HCT116 (cell line): Measurements from ENCODE around the gene NPC2. TPM values are rescaled to one million over a fixed set of nuclear protein-coding genes. Genes with fewer than 3 reads are reported as not detected.

Experiments
- ATAC-seq: fragments of 200-7000 bp; cut with Tn5 transposase; 2 replicates; pipeline ENCODE4 v1.9.1; 2020; ENCODE audit warnings: mild to moderate bottlenecking, moderate library complexity
- BruUV-seq: library from RNA; stranded (reverse); fragments of 400-500 nt; replicated peaks from 2 replicates; lab custom pipeline; 2021; lab: Mats Ljungman, UMichigan
- CTCF ChIA-PET: fragments of 300-600 bp; sonication (Branson Sonifier 250); formaldehyde crosslinking; loops from one replicate; lab custom pipeline; 2021; ENCODE audit warnings: antibody characterized with exemption; lab: Charles Lee
- POLR2A ChIA-PET: fragments of 300-600, 350-600 bp; sonication (Branson Sonifier 250); formaldehyde crosslinking; loops from one replicate; lab custom pipeline; 2021; ENCODE audit warnings: antibody characterized with exemption; lab: Charles Lee
- RAD21 ChIA-PET, 2 experiments: fragments of 300-600 bp; sonication (Branson Sonifier 250); formaldehyde crosslinking; loops; one replicate each; lab custom pipeline; 2023; ENCODE audit warnings: low total read pairs in 2 of 2; ENCODE audit not compliant: uncharacterized antibody in 2 of 2, unreplicated experiment in 2 of 2, low non-redundant PET in 1 of 2; lab: Charles Lee
- DNase-seq: peaks from one replicate; pipeline ENCODE4 v3.0.0-alpha.2; 2010; ENCODE audit warnings: low read depth, low spot score
- H2AFZ ChIP-seq: fragments of 200-600 bp; shearing (Covaris generic), sonication (generic); 2 replicates; pipeline ENCODE4 v1.6.1; 2017; ENCODE audit warnings: low read depth, mixed run types, mixed read lengths, antibody characterized with exemption, low read length; ENCODE audit not compliant: poor library complexity, severe bottlenecking
- H3K27ac ChIP-seq: 2 replicates; pipeline ENCODE4 v1.5.1; 2012; ENCODE audit warnings: low read depth, low read length
- H3K27me3 ChIP-seq: fragments of 200-600 bp; sonication (generic); 2 replicates; pipeline ENCODE4 v1.6.1; 2016; ENCODE audit warnings: mixed run types, low read length, mixed read lengths; ENCODE audit not compliant: insufficient read depth
- H3K36me3 ChIP-seq, 2 experiments: fragments of 200-500 bp in 1 of 2; fragments of 200-600 bp in 1 of 2; sonication (Bioruptor generic) in 1 of 2; sonication (generic) in 1 of 2; 2 replicates each; pipeline versions ENCODE4 v1.5.1 to v1.6.1; 2014 to 2016; ENCODE audit warnings: low read length in 2 of 2, inconsistent platforms in 1 of 2, mixed read lengths in 1 of 2, mixed run types in 1 of 2; ENCODE audit not compliant: insufficient read depth in 2 of 2, control insufficient read depth in 1 of 2
- H3K4me1 ChIP-seq, 2 experiments: fragments of 200-600 bp in 1 of 2; sonication (generic) in 1 of 2; 2 replicates each; pipeline versions ENCODE4 v1.5.1 to v1.6.1; 2012 to 2017; ENCODE audit warnings: low read length in 2 of 2, inconsistent platforms in 1 of 2, mild to moderate bottlenecking in 1 of 2, mixed read lengths in 1 of 2, mixed run types in 1 of 2, moderate library complexity in 1 of 2; ENCODE audit not compliant: insufficient read depth in 2 of 2, control insufficient read depth in 1 of 2
- H3K4me2 ChIP-seq: fragments of 200-600 bp; sonication (generic); 2 replicates; pipeline ENCODE4 v1.6.1; 2017; ENCODE audit warnings: mixed run types, low read length, mixed read lengths
- H3K4me3 ChIP-seq, 2 experiments: fragments of 200-600 bp in 1 of 2; sonication (generic) in 1 of 2; replicated peaks in 1 of 2; 2 replicates each; pipeline ENCODE4 v1.5.1; 2011 to 2016; ENCODE audit warnings: low read length in 2 of 2, control low read depth in 1 of 2, low read depth in 1 of 2, mild to moderate bottlenecking in 1 of 2, mixed read lengths in 1 of 2, mixed run types in 1 of 2
- H3K79me2 ChIP-seq: fragments of 200-600 bp; sonication (generic); 2 replicates; pipeline ENCODE4 v1.6.1; 2017; ENCODE audit warnings: mild to moderate bottlenecking, mixed run types, low read length, moderate library complexity, mixed read lengths; ENCODE audit not compliant: insufficient read depth
- H3K9ac ChIP-seq: fragments of 200-600 bp; sonication (generic); 2 replicates; pipeline ENCODE4 v1.6.1; 2016; ENCODE audit warnings: low read length, mixed read lengths
- H3K9me2 ChIP-seq: fragments of 200-600 bp; sonication (generic), shearing (Covaris generic); 2 replicates; pipeline ENCODE4 v1.6.1; 2017; ENCODE audit warnings: mixed run types, mild to moderate bottlenecking, moderate library complexity; ENCODE audit not compliant: insufficient read depth
- H3K9me3 ChIP-seq, 2 experiments: fragments of 200-500 bp in 1 of 2; fragments of 200-600 bp in 1 of 2; sonication (Bioruptor generic) in 1 of 2; sonication (generic) in 1 of 2; 2 replicates each; pipeline ENCODE4 v1.6.1; 2014 to 2017; ENCODE audit warnings: low read length in 2 of 2, mixed read lengths in 2 of 2, inconsistent platforms in 1 of 2, low read depth in 1 of 2, mild to moderate bottlenecking in 1 of 2, mixed run types in 1 of 2, moderate library complexity in 1 of 2; ENCODE audit not compliant: control insufficient read depth in 1 of 2, insufficient read depth in 1 of 2
- H4K20me1 ChIP-seq: fragments of 200-600 bp; sonication (generic), shearing (Covaris generic); 2 replicates; pipeline ENCODE4 v1.6.1; 2017; ENCODE audit warnings: mixed run types, mild to moderate bottlenecking, moderate library complexity; ENCODE audit not compliant: insufficient read depth
- CBX3 ChIP-seq: IDR thresholded peaks from 2 replicates; pipeline ENCODE4 v1.6.1; 2012; ENCODE audit warnings: low read depth
- CTCF ChIP-seq, 3 experiments: fragments of 200-600 bp in 1 of 3; sonication (generic) in 1 of 3; IDR thresholded peaks in 2 of 3; conservative IDR thresholded peaks in 1 of 3; 2 replicates each; pipeline ENCODE4 v1.5.1; 2012 to 2017; ENCODE audit warnings: low read depth in 2 of 3, low read length in 2 of 3, antibody characterized with exemption in 1 of 3, borderline replicate concordance in 1 of 3, control low read depth in 1 of 3, mild to moderate bottlenecking in 1 of 3, mixed read lengths in 1 of 3, mixed run types in 1 of 3, moderate library complexity in 1 of 3; ENCODE audit not compliant: insufficient read depth in 1 of 3
- EGR1 ChIP-seq: IDR thresholded peaks from 2 replicates; pipeline ENCODE4 v1.6.1; 2012; ENCODE audit warnings: low read depth
- EZH2 ChIP-seq: fragments of 200-600 bp; sonication (generic); IDR thresholded peaks from 2 replicates; pipeline ENCODE4 v1.6.1; 2017; ENCODE audit warnings: antibody characterized with exemption, mixed run types
- EZH2phosphoT487 ChIP-seq: fragments of 200-600 bp; IDR thresholded peaks from 2 replicates; pipeline ENCODE4 v1.6.1; 2018; ENCODE audit warnings: antibody characterized with exemption, borderline replicate concordance
- JUND ChIP-seq: IDR thresholded peaks from 2 replicates; pipeline ENCODE4 v1.6.1; 2012
- POLR2AphosphoS5 ChIP-seq: IDR thresholded peaks from 2 replicates; pipeline ENCODE4 v1.6.1; 2011; ENCODE audit warnings: mild to moderate bottlenecking, low read depth, low read length, moderate library complexity
- RAD21 ChIP-seq: IDR thresholded peaks from 2 replicates; pipeline ENCODE4 v1.6.1; 2012; ENCODE audit warnings: low read depth, mild to moderate bottlenecking
- REST ChIP-seq: IDR thresholded peaks from 2 replicates; pipeline ENCODE4 v1.6.1; 2012; ENCODE audit warnings: low read depth
- SIN3A ChIP-seq: IDR thresholded peaks from 2 replicates; pipeline ENCODE4 v1.6.1; 2012; ENCODE audit warnings: low read depth
- SP1 ChIP-seq: IDR thresholded peaks from 2 replicates; pipeline ENCODE4 v1.6.1; 2012; ENCODE audit warnings: low read depth
- SRF ChIP-seq: IDR thresholded peaks from 2 replicates; pipeline ENCODE4 v1.6.1; 2012; ENCODE audit warnings: low read depth
- ZFX ChIP-seq: fragments of 450-650 bp; IDR thresholded peaks from 2 replicates; pipeline ENCODE4 v1.6.1; 2017
- ZNF274 ChIP-seq: fragments of 200-500 bp; sonication (Bioruptor generic); IDR thresholded peaks from 2 replicates; pipeline ENCODE4 v1.6.1; 2014; ENCODE audit warnings: mild to moderate bottlenecking, low read depth, low read length, inconsistent platforms
- intact Hi-C: fragments of 100-400 bp; cut with micrococcal nuclease; formaldehyde crosslinking; loops from 2 replicates; pipeline ENCODE4 v1.10.0; 2022
- total RNA-seq: library from RNA; stranded (reverse); gene quantifications from one replicate; pipeline ENCODE4 v1.2.1, GENCODE V29; 2021; ENCODE audit not compliant: unreplicated experiment

Gene NPC2
- total RNA-seq, 1 experiment from 2014 or later = 105 TPM

GRCh38 chr14:74475678-74476077 lies 17.4 kb downstream of the NPC2 start:
- TF ChIP-seq ZNF274 = no peak
- TF ChIP-seq REST = no peak
- no peak for TF ChIP-seq SIN3A
- no peak for TF ChIP-seq RAD21
- TF ChIP-seq ZFX = no peak
- TF ChIP-seq EZH2 = no peak
- TF ChIP-seq EGR1 = no peak
- TF ChIP-seq POLR2AphosphoS5 = no peak
- no peak for TF ChIP-seq CTCF (IDR thresholded peaks at IDR 0.05 in 2 of 3, conservative IDR thresholded peaks at IDR 0.05 in 1 of 3; ENCODE audit: borderline replicate concordance in 1 of 3, insufficient read depth in 1 of 3, low read depth in 2 of 3, low read length in 2 of 3)
- no peak for TF ChIP-seq CBX3
- no peak for TF ChIP-seq JUND
- TF ChIP-seq SRF = no peak
- no peak for TF ChIP-seq EZH2phosphoT487
- no peak for TF ChIP-seq SP1
- DNase-seq = no peak
- RAD21 ChIA-PET = no interaction called here
- no peak overlapping the region for H3K27ac ChIP-seq
- CTCF ChIA-PET = no interaction called here
- no peak overlapping the region for H3K9ac ChIP-seq
- no peak overlapping the region for H3K4me2 ChIP-seq
- peaks cover 0 to 2% of the 10 kb centered on the region in 2 experiments; a peak in 2 of 4 replicates for H3K36me3 ChIP-seq
- no peak overlapping the region for H3K4me3 ChIP-seq
- H3K9me3 ChIP-seq = no peaks in the 10 kb centered on the region
- BruUV-seq = no TSS peak
- no peak for ATAC-seq
- H3K27me3 ChIP-seq = no peaks in the 10 kb centered on the region
- H3K79me2 ChIP-seq = no peaks in the 10 kb centered on the region
- H2AFZ ChIP-seq = no peak overlapping the region
- intact Hi-C loops = loop anchor here (10.0 kb wide), 2 partner anchors 151 to 271 kb away; no protein-coding TSS in a partner anchor
- H3K9me2 ChIP-seq = no peaks in the 10 kb centered on the region
- H3K4me1 ChIP-seq = no peaks in the 10 kb centered on the region
- POLR2A ChIA-PET = no interaction called here
- H4K20me1 ChIP-seq = no peaks in the 10 kb centered on the region
